Astrocyte of the spinal cord (primary cell): ENCODE data around the gene TXNDC11.

ENCODE experiments used
- DNase-seq: peaks from one replicate; pipeline ENCODE4 v3.0.0; 2011; ENCODE audit warnings: low read depth, low spot score
- H3K4me3 ChIP-seq: 2 replicates; pipeline ENCODE4 v1.5.1; 2011; ENCODE audit warnings: low read depth, mild to moderate bottlenecking, low read length, moderate library complexity
- CTCF ChIP-seq: IDR thresholded peaks from 2 replicates; pipeline ENCODE4 v1.5.1; 2012; ENCODE audit warnings: low read depth, mild to moderate bottlenecking, low read length, inconsistent platforms
- in situ Hi-C: cut with HindIII; loops from 2 replicates; pipeline ENCODE4 v1.10.0; 2017; ENCODE audit warnings: low sequenced_read_pairs

Gene TXNDC11

GRCh38 chr16:11781773-11782172 is 39.1 kb upstream of the TXNDC11 start:
- H3K4me3 ChIP-seq = no peak overlapping the region
- in situ Hi-C loops = no loop called here
- no peak for DNase-seq
- no peak for TF ChIP-seq CTCF

DNA sequence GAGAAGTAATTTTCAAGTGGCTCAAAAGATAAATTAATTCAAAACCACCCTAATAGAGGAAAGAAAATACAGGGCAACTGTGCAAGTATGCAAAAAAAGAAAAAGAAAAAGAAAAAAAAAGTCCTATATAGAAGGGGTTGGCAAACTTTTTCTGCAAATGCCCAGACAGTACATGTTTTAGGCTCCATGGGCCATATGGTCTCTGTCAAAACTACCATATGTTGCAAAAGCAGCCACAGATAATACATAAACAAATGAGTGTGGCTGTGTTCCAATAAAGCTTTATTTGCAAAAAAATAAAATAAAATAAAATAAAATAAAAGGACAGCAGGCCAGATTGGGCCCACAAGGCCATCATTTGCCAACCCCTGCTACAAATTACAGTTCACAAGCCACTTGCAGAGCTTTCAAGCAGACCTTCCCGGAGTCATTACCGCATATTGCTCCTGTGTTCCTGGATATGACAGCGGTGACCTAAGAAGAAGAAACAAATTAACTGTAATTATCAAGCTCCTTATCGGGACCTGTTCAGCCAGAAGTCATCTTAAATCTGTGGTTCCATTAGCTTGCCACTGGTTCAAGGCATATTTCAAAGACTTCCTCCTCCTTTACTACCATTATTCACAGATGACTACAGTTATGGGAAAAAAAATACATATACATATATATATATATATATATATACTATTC is 38.5 kb upstream of the TXNDC11 start:
- H3K4me3 ChIP-seq = no peak overlapping the region
- TF ChIP-seq CTCF = no peak
- no peak for DNase-seq
- in situ Hi-C loops = no loop called here

DNA sequence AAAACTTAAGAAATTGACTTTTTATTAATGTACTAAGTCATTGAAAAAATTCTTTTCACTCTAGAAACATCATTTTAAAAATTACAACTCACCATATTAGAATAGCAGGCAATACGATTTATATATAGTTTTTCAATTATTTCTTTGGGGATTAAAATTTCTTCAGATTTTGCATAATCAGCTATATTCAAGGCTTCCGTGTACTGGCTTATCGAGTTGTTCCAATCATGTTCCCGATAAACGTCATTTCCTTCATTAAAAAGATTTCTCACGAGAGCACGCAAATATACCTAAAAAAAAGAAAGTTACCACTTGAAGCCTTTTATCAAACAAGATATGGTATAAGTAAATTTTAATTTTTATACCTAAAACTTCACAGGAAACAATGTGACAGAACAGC is 36.4 kb upstream of the TXNDC11 start:
- no peak for DNase-seq
- in situ Hi-C loops = no loop called here
- no peak for TF ChIP-seq CTCF
- H3K4me3 ChIP-seq = no peak overlapping the region

GRCh38 chr16:11774065-11774626 is 31.5 kb upstream of the TXNDC11 start:
- no peak overlapping the region for H3K4me3 ChIP-seq
- DNase-seq = no peak
- in situ Hi-C loops = no loop called here
- no peak for TF ChIP-seq CTCF

- in situ Hi-C loops = no loop called here
- TF ChIP-seq CTCF = no peak
- no peak for DNase-seq
- no peak overlapping the region for H3K4me3 ChIP-seq
These were observed 26.2 kb upstream of the TXNDC11 start for GRCh38 chr16:11768849-11769248.

DNA sequence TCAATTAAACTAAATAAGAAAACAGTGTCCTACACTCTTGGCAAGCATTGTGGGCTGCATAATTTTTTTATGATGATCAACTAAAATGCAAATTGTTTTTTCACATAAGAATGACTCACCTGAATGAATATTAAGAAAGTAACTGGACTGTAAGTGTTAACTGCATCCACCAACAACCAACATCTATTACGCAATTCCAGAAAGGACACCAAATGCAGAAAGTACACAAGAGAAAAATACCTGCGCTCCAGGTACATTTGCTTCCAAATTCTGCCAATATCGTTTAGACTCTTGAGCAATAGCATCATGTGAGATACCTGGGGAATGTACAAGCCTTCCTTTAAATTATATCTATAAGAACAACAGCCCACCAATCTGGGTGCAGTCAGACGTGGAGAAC is 19.8 kb upstream of the TXNDC11 start:
- TF ChIP-seq CTCF = no peak
- H3K4me3 ChIP-seq = no peak overlapping the region
- in situ Hi-C loops = no loop called here

DNA sequence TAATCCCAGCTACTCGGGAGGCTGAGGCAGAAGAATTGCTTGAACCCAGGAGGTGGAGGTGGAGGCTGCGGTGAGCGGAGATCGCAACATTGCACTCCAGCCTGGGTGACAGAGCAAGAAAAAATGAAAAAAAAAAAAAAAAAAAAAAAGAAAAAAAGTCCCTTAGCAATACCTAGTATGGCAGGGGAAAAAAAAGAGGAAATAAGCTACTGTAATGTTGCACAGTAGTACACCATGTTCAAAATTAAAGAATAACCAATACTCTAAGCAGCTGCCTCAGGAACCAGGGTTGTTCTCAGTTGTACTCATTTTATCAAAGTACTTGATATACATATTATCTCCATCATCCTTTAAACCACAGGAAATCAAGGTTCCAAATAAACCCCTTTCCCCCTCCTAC is 17.3 kb upstream of the TXNDC11 start:
- no peak overlapping the region for H3K4me3 ChIP-seq
- in situ Hi-C loops = no loop called here
- TF ChIP-seq CTCF = no peak
- no peak for DNase-seq

More for the DNA sequence above, 19.8 kb upstream of the TXNDC11 start:
- no peak for DNase-seq
